Measurements from ENCODE around the gene IL2RG.

The IL2RG gene

DNA sequence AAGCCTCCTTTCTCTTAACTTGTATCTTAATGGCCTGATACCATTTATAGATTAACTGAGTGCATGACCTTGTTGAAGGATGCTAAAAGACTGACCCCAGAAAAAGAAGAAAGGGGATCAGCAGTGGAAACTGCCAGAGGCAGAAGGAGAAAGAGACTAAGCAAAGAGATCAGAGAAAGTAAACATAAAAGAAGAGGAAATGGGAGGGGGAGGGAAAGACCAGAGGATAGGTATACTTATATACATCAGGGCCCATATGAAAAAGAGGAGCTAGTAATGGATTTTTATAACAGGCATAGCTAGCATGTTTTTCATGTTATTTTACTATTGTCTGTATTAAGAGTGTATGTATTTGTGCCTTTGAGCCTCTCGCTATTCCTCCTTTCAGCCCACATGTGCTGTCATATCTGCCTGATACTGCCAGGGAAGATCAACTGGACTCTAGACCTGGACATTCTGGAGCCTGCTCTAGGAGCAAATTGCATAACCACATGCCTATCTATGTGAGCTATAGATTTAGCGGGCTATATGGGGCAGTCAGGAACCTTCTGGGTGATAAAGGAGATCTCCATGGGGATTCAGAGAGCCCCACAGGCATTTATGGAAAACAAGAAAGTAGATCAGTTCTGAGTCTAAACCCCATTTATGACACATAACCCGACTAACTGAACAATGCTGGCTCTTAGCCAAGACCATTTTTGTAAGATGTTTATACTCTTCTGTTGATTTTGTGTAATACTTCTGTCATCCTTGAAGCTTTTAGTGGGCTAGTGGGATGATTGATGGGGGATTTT is 29.9 kb downstream of the IL2RG start:
- no peaks in the 10 kb centered on the region for H3K27me3 ChIP-seq (ENCODE audit: control insufficient read depth, insufficient read depth, low read length, poor library complexity, severe bottlenecking)
- WGBS, 2 experiments: 83 to 96% methylated on average over 3 of the region's 3 CpGs

DNA sequence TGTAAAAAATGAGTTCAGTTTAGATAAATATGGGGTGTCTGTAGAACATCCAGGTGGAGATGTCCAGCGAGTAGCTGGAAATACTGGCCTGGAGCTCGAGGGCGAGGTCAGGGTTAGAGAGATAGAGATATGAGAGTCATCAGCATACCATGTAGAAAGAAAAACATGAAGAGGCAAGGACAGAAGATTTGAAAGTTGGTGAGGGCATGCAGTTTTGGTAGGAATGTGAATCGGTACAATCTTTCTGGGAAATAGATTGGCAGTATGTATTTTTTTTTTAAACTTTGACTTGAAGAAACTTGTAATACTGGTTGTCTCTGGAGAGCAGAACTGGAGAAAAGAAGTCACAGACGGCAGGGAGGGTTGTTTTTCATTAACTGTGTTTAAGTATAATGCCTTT is 40.8 kb downstream of the IL2RG start:
- H3K36me3 ChIP-seq (ENCODE audit: control insufficient read depth, insufficient read depth, low read length): no peaks in the 10 kb centered on the region
- no peaks in the 10 kb centered on the region for H3K27me3 ChIP-seq (ENCODE audit: control insufficient read depth, insufficient read depth, low read length, poor library complexity, severe bottlenecking)
- no peaks in the 10 kb centered on the region for H3K4me1 ChIP-seq (ENCODE audit: control insufficient read depth, insufficient read depth, low read length)
- no peak overlapping the region for H3K4me3 ChIP-seq (ENCODE audit: insufficient read depth, low read depth, low read length)
- no peaks in the 10 kb centered on the region for H3K9me3 ChIP-seq (ENCODE audit: control insufficient read depth, low read length)
- no peak overlapping the region for H3K27ac ChIP-seq (ENCODE audit: insufficient read depth, low read depth, low read length, poor library complexity, severe bottlenecking)
- 93 to 97% methylated on average over 4 of the region's 5 CpGs for WGBS, 2 experiments

More for the DNA sequence above, 29.9 kb downstream of the IL2RG start:
- Histone ChIP-seq H3K27ac (ENCODE audit: insufficient read depth, low read depth, low read length, poor library complexity, severe bottlenecking) (no peak overlapping the region), H3K4me3 (ENCODE audit: insufficient read depth, low read depth, low read length) (no peak overlapping the region), H3K36me3 (ENCODE audit: control insufficient read depth, insufficient read depth, low read length) (no peaks in the 10 kb centered on the region), H3K9me3 (ENCODE audit: control insufficient read depth, low read length) (no peaks in the 10 kb centered on the region), H3K4me1 (ENCODE audit: control insufficient read depth, insufficient read depth, low read length) (no peaks in the 10 kb centered on the region)

DNA sequence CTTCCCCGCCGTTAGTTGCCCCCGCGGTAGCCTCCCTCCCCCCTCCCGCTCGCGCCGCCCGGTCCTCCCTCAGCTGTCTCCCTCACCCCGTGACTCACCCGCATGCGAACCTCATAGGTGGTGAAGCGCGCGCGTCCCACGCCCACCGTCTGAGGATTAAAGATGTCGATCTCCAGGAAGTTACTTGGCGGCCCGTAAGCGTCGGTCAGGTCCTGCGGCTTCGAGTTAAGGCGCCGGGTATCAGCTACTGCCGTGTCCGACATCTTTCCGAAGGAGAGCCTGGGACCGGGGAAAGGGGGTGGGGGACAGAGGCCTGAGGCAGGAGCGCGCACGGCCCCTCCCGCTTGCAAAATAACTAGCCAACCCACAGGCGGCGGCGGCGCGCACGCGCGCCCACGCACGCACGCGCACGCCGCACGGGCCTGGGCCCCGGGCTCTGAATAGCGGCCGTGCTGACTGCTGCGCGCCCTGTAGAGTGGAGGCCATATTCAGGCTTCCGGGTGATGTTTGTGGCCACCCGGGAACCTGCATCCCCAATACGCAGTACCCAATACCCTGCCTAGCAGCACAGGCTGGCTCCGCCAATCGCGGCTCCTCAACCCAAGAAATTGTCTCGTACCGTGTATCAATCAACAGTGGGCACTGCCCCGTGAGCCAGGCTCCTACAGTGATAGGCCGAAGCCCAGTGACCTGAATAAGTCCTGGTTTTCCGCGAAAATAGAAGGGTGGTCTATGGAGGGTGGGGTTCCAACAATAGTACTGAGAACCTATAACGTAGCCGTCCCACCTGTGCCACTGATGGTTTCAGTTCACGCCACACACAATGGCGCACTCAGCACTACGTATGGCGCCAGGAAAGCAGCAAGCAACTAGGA is 43.1 kb downstream of the IL2RG start, which contains the start of gene SNX12:
TSS of gene SNX12 (minus strand) at position 291 of the 875 bp plus-strand sequence. CDS start at position 263, 28 bp downstream.
- peak within 1 kb of the TSS; percentile 74 for H3K27ac ChIP-seq (ENCODE audit: insufficient read depth, low read depth, low read length, poor library complexity, severe bottlenecking)
- no peaks in the 10 kb centered on the region for H3K36me3 ChIP-seq (ENCODE audit: control insufficient read depth, insufficient read depth, low read length)
- no peaks in the 10 kb centered on the region for H3K27me3 ChIP-seq (ENCODE audit: control insufficient read depth, insufficient read depth, low read length, poor library complexity, severe bottlenecking)
- no peaks in the 10 kb centered on the region for H3K4me1 ChIP-seq (ENCODE audit: control insufficient read depth, insufficient read depth, low read length)
- WGBS, 2 experiments: 1% methylated on average over 69 to 73 of the region's 73 CpGs
- peak within 1 kb of the TSS; percentile 56 for H3K4me3 ChIP-seq (ENCODE audit: insufficient read depth, low read depth, low read length)
- no peaks in the 10 kb centered on the region for H3K9me3 ChIP-seq (ENCODE audit: control insufficient read depth, low read length)

DNA sequence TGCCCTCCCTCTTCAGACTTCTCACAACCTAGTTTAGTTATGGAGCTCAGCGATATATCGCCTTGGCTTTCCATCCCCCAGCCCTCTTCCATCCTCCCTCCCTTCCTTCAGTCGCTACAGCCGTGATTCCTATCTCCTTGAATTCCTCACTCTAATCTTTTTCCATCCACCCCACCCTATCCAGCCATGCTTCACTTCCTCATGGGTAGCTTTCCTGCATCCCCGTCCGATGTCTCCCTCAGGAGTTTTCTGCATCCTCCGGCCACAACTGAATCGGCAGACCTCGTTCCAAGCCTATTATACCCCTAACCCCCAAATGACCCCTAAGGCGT is 43.7 kb downstream of the IL2RG start:
- peak overlapping the region; percentile 74 for H3K27ac ChIP-seq (ENCODE audit: insufficient read depth, low read depth, low read length, poor library complexity, severe bottlenecking)
- H3K27me3 ChIP-seq (ENCODE audit: control insufficient read depth, insufficient read depth, low read length, poor library complexity, severe bottlenecking): no peaks in the 10 kb centered on the region
- 0 to 1% methylated on average over 10 of the region's 10 CpGs for WGBS, 2 experiments
- peak overlapping the region; percentile 56 for H3K4me3 ChIP-seq (ENCODE audit: insufficient read depth, low read depth, low read length)
- H3K4me1 ChIP-seq (ENCODE audit: control insufficient read depth, insufficient read depth, low read length): no peaks in the 10 kb centered on the region
- H3K9me3 ChIP-seq (ENCODE audit: control insufficient read depth, low read length): no peaks in the 10 kb centered on the region
- H3K36me3 ChIP-seq (ENCODE audit: control insufficient read depth, insufficient read depth, low read length): peaks cover 2% of the 10 kb centered on the region

DNA sequence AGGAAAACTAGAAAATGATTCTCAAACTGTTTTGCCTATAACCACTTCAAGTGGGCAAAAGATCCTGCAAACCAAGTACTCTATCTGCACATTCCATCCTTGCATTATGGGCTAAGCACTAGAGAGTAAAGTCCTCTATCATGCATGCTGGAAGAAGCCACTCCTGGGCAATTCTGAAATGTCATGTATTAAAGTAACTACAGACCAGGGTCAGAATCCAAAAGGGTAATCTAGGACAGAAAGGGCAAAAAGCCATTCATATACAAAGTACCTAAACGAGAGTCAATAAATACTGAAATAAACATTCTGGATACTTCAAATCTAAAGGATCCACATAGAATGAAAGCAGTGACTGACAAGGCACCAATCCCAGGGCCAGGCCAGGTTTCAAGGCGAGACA is 44.3 kb downstream of the IL2RG start:
- Histone ChIP-seq H3K27ac (ENCODE audit: insufficient read depth, low read depth, low read length, poor library complexity, severe bottlenecking) (no peak overlapping the region), H3K9me3 (ENCODE audit: control insufficient read depth, low read length) (no peaks in the 10 kb centered on the region), H3K4me1 (ENCODE audit: control insufficient read depth, insufficient read depth, low read length) (no peaks in the 10 kb centered on the region), H3K36me3 (ENCODE audit: control insufficient read depth, insufficient read depth, low read length) (peaks cover 4% of the 10 kb centered on the region), H3K4me3 (ENCODE audit: insufficient read depth, low read depth, low read length) (peak overlapping the region; percentile 56), H3K27me3 (ENCODE audit: control insufficient read depth, insufficient read depth, low read length, poor library complexity, severe bottlenecking) (no peaks in the 10 kb centered on the region)
- 33 to 46% methylated on average over 2 of the region's 2 CpGs for WGBS, 2 experiments

DNA sequence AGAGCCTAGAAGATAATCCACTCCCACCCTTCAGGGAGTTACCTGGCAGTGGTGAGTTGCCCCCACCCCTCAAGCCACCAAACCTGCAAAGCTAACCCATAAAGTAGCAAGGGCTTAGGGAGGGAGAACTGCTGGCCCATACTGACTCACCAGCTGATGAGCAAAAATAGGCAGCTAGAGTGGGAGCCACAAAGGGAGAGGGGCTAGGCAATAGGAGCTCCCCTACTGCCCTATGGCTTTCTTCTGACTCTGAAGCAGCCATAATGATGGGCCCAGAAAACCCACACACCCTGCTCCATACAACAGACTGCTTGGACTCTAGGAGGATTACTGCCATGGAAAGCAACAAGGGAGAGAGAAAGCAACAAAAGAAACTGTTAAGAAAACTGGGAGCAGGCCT is 51.2 kb downstream of the IL2RG start:
- Histone ChIP-seq H3K4me1 (ENCODE audit: control insufficient read depth, insufficient read depth, low read length) (no peaks in the 10 kb centered on the region), H3K9me3 (ENCODE audit: control insufficient read depth, low read length) (no peaks in the 10 kb centered on the region), H3K36me3 (ENCODE audit: control insufficient read depth, insufficient read depth, low read length) (peaks cover 4% of the 10 kb centered on the region), H3K27ac (ENCODE audit: insufficient read depth, low read depth, low read length, poor library complexity, severe bottlenecking) (no peak overlapping the region), H3K27me3 (ENCODE audit: control insufficient read depth, insufficient read depth, low read length, poor library complexity, severe bottlenecking) (no peaks in the 10 kb centered on the region), H3K4me3 (ENCODE audit: insufficient read depth, low read depth, low read length) (no peak overlapping the region)

DNA sequence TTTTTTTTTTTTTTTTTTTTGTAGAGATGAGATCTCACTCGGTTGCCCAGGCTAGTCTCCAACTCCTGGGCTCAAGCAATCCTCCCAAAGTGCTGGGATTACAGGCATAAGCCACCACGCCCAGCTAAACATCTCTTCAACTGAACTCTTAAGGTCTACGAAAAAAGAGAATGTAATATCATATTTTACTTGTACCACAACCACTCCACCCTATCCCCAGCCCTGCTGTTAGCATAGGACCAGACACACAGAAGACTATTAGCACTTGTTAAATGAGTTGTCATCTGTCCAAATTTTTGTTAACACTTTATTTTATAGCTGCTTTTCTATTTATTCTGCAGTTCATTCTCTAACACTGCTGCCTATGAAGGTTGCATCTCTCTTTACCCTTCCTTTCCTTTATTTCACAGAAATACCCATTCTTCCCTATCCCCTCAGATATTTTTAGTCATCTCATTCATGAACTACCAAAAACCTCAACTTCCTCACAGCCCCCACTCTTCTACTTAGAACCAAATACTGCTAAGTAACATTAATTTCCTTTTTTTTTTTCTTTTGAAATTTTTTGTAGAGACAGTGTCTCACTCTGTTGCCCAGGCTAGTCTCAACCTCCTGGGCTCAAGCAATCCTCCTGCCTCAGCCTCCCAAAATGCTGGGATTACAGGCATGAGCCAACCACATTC is 53.4 kb downstream of the IL2RG start:
- Histone ChIP-seq H3K36me3 (ENCODE audit: control insufficient read depth, insufficient read depth, low read length) (peaks cover 4% of the 10 kb centered on the region), H3K4me3 (ENCODE audit: insufficient read depth, low read depth, low read length) (no peak overlapping the region), H3K27me3 (ENCODE audit: control insufficient read depth, insufficient read depth, low read length, poor library complexity, severe bottlenecking) (no peaks in the 10 kb centered on the region), H3K27ac (ENCODE audit: insufficient read depth, low read depth, low read length, poor library complexity, severe bottlenecking) (no peak overlapping the region), H3K9me3 (ENCODE audit: control insufficient read depth, low read length) (no peaks in the 10 kb centered on the region), H3K4me1 (ENCODE audit: control insufficient read depth, insufficient read depth, low read length) (no peaks in the 10 kb centered on the region)
- WGBS, 2 experiments: 81 to 100% methylated on average over 2 to 3 of the region's 3 CpGs

All from ectodermal cell (in vitro differentiated cells).